NCI-H524 treated with DMSO at 0.1 percent for 48 hours (cell line): ENCODE data around the gene RILPL1.
"Not testable (repeated sequence)": the region's sequence is repeated elsewhere in the genome, so short reads cannot be mapped to it uniquely, and the experiment has no call there.

ENCODE experiments used
- DNase-seq: peaks from one replicate; lab custom pipeline; 2025; lab: John Stamatoyannopoulos, UW

The RILPL1 gene, protein sequence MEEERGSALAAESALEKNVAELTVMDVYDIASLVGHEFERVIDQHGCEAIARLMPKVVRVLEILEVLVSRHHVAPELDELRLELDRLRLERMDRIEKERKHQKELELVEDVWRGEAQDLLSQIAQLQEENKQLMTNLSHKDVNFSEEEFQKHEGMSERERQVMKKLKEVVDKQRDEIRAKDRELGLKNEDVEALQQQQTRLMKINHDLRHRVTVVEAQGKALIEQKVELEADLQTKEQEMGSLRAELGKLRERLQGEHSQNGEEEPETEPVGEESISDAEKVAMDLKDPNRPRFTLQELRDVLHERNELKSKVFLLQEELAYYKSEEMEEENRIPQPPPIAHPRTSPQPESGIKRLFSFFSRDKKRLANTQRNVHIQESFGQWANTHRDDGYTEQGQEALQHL

DNA sequence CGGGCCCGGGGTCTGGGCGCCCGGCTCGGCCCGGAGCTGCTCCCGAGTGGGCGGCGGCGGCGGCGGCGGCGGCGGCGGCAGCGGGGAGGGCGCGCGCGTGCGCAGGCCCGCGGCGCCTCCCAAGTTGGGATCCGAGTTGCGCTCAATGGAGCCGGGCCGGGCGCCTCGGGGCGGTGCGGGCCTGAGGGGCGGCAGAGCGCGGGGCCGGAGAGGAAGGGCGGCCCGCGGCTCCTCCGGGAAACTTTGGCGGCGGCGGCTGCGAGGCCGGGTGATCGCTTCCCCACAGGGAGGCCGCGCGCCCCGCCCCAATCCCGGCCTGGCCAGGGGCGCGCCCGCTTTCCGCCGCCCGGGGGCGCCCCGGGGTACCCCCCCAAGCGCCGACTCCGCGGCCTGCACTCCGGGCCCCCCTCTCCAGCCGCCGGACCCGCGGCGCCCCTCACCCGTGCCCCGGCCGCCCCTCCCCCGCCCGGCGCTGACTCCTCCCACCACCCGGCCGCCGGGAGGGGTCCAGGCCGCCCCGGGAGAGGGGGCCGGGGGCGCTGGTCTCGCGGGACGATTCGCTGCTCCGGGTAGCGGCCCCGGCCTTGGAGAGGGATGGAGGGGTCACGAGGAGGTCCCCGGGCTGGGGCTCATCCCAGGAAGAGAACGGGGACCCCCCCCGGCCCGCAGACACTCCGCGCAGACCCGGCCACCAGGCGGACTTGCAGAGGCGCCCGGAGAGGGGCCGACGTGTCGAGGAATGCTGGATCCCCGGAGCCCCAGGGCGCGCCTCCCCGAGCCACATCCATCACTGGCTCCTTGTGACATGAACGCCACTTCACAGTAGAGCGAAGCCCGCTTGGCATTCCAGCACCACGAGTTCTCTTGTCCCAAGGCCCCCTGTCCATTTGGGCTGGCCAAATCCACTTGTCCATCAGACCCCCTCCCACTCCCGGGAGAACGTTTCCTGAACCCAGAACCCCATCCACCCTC lies at the start of gene RILPL1:
Gene RILPL1 (minus strand): TSS at position 48 of the 972 bp plus-strand sequence. CDS start 237 bp downstream, outside the sequence.
- no peak for DNase-seq

DNA sequence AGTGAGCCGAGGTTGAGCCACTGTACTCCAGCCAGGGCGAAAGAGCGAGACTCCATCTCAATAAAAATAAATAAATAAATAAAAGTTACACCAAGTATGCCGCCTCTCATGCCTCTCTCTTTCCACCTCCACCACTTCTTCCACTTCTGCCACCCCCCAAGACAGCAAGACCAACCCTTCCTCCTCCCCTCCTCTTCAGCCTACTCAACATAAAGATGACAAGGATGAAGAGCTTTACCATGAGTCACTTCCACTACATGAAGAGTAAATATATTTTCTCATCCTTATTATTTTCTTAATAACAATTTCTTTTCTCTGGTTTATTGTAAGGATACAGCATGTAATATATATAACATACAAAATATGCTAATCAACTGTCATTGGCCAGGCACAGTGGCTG lies 47.3 kb upstream of the RILPL1 start:
- no peak for DNase-seq

DNA sequence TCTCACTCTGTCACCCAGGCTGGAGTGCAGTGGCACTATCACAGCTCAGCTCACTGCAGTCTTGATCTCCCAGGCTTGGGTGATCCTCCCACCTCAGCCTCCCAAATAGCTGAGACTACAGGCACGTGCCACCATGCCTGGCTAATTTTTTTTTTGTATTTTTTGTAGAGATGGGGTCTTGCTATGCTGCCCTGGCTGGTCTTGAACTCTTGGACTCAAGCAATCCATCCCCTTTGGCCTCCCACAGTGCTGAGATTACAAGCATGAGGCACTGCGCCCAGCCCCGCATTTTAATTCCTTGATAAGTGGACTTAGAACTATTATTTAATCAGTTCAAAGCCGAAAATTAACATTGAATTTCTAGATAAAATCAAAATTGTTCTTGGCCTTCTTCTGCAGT lies 45.3 kb upstream of the RILPL1 start:
- not testable (repeated sequence) for DNase-seq

DNA sequence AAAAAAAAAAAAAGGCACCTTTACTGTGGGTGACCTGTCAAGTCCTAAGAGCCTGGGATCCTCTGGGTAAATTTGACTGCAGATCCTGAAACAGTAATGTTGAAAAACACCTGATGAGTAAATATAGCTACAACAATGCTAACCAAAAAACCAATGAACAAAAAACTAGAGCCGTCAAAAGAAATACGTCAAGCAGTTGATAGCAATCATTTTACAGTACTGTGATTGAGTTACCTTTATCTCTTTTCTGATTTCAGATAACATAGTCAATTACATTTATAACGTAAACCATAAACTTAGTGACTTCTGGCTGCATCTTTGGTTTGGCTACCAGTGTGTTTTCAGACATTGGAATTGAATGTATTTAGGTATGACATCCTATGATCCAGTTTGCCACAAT lies 44.7 kb upstream of the RILPL1 start:
- DNase-seq: no peak

DNA sequence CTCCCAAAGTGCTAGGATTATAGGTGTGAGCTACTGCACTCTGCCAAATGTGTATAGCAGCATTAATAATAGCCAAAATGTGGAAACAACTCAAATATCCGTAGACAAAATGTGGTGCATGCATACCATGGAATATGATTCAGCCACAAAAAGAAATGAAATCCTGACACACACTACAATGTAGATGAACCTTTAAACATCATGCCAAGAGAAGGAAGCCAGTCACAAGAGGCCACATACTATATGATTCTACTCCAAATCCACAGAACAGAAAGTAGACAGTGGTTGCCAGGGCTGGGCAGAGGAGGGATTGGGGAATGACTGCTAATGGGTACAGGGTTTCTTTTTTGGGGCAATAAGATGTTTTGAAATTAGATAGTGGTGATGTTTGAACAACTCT lies 43.1 kb upstream of the RILPL1 start:
- DNase-seq: no peak

DNA sequence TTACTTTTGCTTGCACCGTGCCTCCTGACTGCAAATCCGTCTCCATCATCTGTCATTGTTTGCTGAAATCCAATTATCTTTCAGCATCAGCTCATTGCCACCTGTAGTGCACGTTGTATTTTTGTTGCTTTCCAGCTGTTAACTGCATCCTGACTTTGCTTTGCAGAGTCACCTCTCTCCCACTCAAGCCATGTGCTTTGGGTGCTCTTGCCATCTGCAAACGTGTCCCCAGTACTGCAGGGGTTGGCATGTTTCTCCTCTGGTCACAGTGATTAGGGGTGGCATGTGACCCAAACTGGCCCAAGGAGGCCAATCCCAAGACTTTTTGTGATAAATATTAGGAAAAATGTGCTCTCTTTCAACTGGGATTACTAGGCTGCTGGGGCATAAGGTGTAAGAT lies 40.4 kb upstream of the RILPL1 start:
- no peak for DNase-seq

DNA sequence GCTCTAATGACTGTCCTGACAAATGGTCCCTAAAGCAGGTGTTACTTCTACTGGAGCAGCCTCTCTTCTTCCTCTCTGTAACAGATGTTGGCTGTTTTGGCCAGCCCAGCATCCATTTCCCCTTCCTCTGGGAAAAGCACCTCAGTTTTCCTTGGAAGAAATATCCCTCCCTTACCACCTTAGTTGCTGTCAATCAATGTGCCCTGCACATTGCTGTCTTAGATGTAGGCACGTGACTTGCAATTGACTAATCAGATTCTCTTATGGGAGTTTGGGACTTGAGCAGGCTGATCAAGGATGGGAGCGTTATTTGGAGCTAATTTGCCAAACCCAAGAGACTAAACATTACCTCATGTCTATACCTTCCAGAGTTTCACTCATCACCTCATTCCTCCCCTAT lies 38.9 kb upstream of the RILPL1 start:
- no peak for DNase-seq

DNA sequence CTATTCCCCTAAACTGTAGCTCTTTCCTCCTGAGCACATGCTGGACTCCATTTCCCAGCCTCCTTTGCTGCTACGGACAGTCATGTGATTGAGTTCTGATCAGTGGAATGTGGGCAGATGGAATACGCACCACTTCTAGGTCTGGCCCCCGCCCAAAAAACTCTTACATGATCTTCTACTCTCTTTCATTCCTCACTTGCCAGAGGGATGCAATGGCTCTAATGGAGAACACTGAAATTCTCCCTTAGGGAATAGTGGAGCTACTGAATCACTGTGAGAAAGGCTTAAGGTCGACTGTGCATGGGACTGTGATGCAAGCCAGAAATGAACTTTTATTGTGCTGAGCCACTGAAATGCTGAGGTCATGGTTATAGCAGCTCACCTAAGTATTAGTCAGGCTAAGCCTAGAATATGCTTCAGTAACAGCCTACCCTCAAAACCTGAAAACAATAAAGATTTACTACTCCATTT lies 37.9 kb upstream of the RILPL1 start:
- DNase-seq: peak; percentile 80

DNA sequence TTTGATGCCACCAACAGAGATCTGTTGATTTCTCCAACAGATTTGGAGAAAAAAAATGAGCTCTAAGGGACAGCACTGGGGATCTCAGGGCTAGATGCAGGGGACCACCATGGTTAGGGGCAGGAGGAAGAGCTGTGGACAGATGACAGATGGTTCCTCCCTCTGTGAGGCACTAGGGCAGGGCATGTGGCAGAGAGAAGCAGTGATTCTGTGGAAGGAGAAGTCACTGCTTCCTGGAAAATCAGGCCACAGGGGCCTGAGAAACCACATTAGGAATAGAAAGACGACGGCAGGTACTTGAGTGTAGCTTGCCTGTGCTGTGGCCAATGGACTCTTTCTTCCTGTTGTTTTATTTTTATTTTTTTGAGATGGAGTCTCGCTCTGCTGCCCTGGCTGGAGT lies 25.9 kb upstream of the RILPL1 start:
- no peak for DNase-seq

DNA sequence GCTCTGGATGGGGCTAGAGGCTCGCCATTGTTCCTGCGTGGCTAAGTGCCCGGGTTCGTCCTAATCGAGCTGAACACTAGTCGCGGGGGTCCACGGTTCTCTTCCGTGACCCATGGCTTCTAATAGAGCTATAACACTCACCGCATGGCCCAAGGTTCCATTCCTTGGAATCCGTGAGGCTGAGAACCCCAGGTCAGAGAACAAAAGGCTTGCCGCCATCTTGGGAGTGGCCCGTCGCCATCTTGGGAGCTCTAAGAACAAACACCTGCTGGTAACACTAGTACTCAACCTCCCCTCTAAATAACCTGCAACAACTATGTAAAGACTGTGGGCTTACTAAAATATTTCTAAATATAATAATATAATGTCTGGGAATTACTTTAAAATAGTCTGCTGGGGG lies 25.0 kb upstream of the RILPL1 start:
- not testable (repeated sequence) for DNase-seq

DNA sequence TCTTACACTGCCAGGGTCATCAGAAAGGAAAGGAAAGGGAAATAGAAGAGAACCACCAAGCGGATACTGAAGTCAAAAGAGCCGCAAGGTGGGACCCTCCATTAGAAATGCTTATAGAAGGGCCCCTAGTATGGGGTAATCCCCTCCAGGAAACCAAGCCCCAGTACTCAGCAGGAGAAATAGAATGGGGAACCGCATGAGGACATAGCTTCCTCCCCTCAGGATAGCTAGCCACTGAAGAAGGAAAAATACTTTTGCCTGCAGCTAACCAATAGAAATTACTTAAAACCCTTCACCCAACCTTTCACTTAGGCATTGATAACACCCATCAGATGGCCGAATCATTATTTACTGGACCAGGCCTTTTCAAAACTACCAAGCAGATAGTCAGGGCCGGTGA lies 21.3 kb upstream of the RILPL1 start:
- not testable (repeated sequence) for DNase-seq

DNA sequence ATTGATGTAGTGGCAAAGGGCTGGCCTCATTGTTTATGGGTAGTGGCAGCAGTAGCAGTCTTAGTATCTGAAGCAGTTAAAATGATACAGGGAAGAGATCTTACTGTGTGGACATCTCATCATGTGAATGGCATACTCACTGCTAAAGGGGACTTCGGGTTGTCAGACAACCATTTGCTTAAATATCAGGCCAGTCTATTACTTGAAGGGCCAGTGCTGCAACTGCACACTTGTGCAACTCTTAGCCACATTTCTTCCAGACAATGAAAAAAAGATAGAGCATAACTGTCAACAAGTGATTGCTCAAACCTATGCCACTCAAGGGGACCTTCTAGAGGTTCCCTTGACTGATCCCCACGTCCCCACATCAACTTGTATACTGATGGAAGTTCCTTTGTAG lies 20.6 kb upstream of the RILPL1 start:
- not testable (repeated sequence) for DNase-seq

DNA sequence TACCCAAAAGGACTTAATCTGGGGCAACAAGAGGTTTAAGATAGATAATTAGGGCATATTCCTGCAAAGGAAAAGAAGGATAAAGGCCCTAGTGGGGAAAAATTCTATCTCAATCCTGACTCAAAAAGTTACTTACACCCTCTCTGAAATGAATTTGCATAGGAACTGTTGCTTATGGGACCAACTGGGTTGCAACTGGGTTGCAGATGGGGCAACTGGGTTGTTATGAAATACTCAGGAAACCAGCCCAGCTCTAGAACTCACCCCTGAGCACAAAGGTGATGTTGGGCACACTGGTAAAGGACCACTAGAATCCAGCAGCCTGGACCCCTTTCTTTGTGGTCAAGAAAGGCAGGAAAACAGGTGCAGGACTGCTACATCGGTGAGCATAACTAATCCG lies 17.2 kb upstream of the RILPL1 start:
- DNase-seq: no peak

DNA sequence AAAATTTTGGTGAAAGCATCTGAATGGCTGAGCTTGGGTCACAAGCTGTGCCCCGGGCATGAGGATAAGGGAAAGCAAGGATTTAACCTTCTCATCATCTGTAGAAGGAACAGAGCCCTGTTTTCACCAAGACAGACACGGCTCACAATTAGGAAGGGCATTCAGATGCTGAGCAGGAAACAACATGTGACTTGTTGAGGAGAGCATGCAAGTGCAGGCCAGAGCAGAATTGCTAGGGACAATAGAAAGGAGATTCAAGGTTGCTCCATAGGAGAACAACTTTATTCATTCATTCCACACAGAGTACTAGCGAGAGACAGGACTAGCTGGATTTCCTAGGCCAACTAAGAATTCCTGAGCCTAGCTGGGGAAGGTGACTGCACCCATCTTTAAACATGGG lies 14.6 kb upstream of the RILPL1 start:
- no peak for DNase-seq

DNA sequence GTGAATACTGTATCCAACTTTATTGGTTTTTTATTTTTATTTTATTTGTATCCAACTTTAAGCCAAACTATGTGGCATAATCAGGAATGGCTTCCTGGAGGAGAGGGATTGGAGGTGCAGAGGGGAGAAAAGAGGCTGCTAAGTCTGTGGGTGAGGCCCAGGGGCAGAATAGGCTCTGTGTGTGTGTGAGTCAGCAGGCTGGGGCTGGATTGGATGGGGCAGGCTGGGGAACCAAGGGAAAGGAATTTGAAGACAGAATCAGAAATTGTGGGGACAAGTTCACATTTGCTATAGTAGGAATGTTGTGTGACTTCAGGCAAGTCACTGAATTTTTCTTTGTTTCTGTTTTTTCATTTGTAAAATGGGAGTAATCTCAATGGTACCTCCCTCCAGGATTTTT lies 12.8 kb upstream of the RILPL1 start:
- no peak for DNase-seq

DNA sequence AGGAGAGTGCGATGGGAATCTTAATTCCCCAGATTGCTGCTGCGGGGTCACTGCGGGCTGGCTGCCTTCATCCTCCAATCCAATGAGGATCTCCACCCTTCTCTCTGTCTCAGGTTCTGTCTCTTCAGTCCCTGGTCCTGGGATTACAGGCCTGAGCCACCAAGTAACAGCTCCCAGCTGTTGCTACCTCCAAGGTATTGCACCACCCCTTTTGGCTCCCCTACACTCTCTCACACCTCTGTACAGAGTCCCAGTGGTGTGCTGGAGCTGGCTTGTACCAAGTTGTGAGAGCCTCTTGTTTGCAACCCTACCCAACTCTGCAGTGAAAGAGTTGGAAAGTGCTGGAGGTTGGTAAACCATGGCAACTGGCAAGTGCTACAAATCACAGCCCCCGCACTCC lies 10.0 kb upstream of the RILPL1 start:
- DNase-seq: no peak

DNA sequence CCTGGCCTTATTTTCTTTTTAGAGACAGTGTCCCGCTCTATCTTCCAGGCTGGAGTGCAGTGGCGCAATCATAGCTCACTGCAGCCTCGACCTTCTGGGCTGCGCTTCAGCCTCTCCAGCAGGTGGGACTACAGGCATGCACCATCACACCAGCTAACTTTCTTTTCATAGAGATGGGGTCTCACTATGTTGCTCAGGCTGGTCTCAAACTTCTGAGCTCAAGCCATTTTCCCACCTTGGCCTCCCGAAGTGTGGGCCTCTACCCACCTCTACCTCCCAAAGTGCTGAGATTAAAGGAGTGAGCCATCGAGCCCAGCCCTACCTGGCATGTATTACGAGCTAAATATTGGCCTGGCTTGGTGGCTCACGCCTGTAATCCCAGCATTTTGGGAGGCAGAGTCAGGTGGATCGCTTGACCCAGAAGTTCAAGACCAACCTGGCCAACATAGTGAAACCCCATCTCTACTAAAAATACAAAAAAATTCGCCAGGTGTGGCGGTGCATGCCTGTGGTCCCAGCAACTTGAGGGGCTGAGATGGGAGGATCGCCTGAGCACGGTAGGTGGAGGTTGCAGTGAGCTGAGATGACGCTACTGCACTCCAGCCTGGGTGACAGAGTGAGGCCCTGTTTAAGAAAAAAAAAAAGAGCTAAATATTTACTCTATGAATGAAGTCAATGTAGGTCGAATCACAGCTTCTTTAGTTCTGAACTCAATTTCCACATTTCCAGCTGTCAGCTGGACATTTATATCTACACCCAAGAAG lies 7.6 kb upstream of the RILPL1 start:
- no peak for DNase-seq

DNA sequence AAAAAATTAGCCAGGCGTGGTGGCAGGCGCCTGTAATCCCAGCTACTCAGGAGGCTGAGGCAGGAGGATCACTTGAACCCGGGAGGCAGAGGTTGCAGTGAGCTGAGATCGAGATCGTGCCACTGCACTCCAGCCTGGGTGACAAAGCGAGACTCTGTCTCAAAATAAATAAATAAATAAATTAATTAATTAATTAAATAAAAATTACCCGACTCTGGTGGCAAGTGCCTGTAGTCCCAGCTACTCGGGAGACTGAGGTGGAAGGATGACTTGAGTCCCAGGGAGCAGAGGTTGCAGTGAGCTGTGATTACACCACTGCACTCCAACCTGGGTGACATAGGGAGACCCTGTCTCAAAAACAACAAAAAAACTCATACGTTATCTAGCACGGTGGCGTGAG lies 2.4 kb upstream of the RILPL1 start:
- not testable (repeated sequence) for DNase-seq

DNA sequence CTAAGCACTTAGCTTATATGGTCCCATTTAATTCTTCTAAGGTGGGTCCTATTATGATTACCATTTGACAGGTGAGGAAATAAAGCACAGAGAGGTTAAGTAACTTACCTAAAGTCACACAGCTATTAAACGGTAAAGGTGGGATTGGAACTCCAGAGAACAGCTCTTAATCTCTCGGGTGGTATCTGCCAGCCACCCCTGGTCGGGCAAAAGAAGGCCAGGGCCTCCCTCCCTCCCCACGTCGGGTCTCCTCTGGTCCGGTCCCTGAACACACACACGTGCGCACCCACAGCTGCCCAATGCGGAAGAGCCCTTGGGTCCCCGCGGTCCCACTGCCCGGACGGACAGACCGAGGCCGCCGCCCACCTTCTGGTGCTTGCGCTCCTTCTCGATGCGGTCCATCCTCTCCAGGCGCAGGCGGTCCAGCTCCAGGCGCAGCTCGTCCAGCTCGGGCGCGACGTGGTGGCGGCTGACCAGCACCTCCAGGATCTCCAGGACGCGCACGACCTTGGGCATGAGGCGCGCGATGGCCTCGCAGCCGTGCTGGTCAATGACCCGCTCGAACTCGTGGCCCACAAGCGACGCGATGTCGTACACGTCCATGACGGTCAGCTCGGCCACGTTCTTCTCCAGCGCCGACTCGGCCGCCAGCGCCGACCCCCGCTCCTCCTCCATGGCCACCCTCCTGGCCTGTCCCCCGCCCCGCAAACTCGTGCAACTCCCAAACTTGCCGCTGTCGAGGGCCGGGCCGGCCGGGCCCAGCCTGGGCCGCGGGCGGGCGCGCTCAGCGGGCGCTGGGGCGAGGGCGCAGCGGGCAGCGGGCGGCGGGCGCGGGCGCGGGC lies 490 bp downstream of the RILPL1 start:
- no peak for DNase-seq

DNA sequence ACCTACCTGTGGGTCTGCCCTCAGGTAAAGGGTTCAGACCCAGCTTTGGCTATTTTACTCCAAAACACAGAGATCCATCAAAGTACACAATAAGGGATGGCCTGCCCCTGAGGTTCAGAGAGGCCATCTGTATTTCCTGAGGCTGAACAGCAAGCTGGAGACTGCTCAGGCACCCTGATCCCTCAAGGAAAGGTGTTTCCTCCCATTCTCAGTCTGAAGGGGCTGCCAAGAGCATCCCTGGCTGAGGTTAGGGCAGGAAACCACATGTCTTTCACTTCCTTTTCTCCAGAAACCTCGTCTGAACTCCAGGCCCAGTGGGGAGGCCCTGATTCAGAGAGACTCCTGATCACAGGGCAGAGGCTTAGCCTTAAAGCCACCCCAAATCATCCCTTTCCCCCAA lies 1.5 kb downstream of the RILPL1 start:
- no peak for DNase-seq

DNA sequence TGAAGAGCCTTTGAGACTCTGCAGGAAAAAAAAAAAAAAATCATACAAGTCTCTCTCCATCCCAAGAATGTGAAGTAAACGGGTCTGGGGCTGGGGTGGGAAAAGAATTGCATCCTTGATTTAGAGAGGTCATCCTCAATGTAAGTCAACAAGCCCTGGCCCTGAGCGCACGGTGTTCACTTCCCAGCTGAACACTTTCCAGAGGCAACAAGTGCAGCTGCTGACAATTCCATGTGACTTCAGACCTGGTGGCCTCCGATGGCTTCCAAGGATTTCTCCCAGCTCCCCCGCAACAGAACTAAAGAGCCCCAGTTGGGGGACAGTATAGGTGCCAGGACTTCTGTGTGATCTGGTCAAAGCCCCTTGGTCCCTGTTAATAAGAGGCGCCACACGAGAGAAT lies 2.4 kb downstream of the RILPL1 start:
- no peak for DNase-seq
